OCI-LY3 (cell line): ENCODE data around the gene SETBP1.
A peak's percentile ranks its signal among the peaks of the same experiment; 100 is the strongest.

Experiments
- H2AFZ ChIP-seq: fragments of 200-600, 300-600 bp; shearing (Covaris generic); 2 replicates; pipeline ENCODE4 v1.6.0; 2014; ENCODE audit warnings: antibody characterized with exemption, low read depth, low read length
- H3K27ac ChIP-seq: fragments of 200-600, 300-600 bp; sonication (generic); 2 replicates; pipeline ENCODE4 v1.5.1; 2014; ENCODE audit warnings: mild to moderate bottlenecking, low read length, moderate library complexity, mixed read lengths
- H3K27me3 ChIP-seq: fragments of 200-600, 300-600 bp; sonication (generic); 2 replicates; pipeline ENCODE4 v1.6.1; 2014; ENCODE audit warnings: low read depth, low read length, mixed read lengths
- H3K36me3 ChIP-seq: fragments of 200-600, 300-600 bp; sonication (generic); replicated peaks from 2 replicates; pipeline ENCODE3; 2014; ENCODE audit warnings: low read depth, low read length, mixed read lengths
- H3K4me1 ChIP-seq: fragments of 300-600, 200-600 bp; sonication (generic); 2 replicates; pipeline ENCODE4 v1.6.1; 2014; ENCODE audit warnings: low read length, mixed read lengths
- H3K4me2 ChIP-seq: fragments of 200-600, 300-600 bp; sonication (generic); 2 replicates; pipeline ENCODE4 v1.6.1; 2014; ENCODE audit warnings: low read length, mixed read lengths
- H3K4me3 ChIP-seq: fragments of 300-600, 200-600 bp; sonication (generic); 2 replicates; pipeline ENCODE4 v1.5.1; 2014; ENCODE audit warnings: antibody characterized with exemption, mild to moderate bottlenecking, low read length, moderate library complexity
- H3K79me2 ChIP-seq: fragments of 300-600, 200-600 bp; shearing (Covaris generic); 2 replicates; pipeline ENCODE4 v1.6.1; 2014; ENCODE audit warnings: mild to moderate bottlenecking, low read length, mixed read lengths
- H3K9ac ChIP-seq: fragments of 300-600, 200-600 bp; shearing (Covaris generic); 2 replicates; pipeline ENCODE4 v1.6.0; 2014; ENCODE audit warnings: mild to moderate bottlenecking, low read length, moderate library complexity
- H3K9me3 ChIP-seq: fragments of 200-600, 300-600 bp; shearing (Covaris generic); 2 replicates; pipeline ENCODE4 v1.6.1; 2014; ENCODE audit warnings: low read length, mixed read lengths; ENCODE audit not compliant: insufficient read depth
- H4K20me1 ChIP-seq: fragments of 200-600, 300-600 bp; sonication (generic); 2 replicates; pipeline ENCODE4 v1.6.1; 2016; ENCODE audit warnings: low read length, mixed read lengths; ENCODE audit not compliant: insufficient read depth
- EZH2phosphoT487 ChIP-seq: fragments of 200-600 bp; shearing (Covaris generic); IDR thresholded peaks from 2 replicates; pipeline ENCODE4 v1.6.1; 2018; ENCODE audit warnings: antibody characterized with exemption, mixed run types, low read depth
- TF ChIP-seq, protein P1 (sequence below): fragments of 200-600, 300-600 bp; sonication (generic); IDR thresholded peaks from 2 replicates; pipeline ENCODE4 v1.5.1; 2014; ENCODE audit warnings: antibody characterized with exemption, low read length, low read depth

The SETBP1 gene

DNA sequence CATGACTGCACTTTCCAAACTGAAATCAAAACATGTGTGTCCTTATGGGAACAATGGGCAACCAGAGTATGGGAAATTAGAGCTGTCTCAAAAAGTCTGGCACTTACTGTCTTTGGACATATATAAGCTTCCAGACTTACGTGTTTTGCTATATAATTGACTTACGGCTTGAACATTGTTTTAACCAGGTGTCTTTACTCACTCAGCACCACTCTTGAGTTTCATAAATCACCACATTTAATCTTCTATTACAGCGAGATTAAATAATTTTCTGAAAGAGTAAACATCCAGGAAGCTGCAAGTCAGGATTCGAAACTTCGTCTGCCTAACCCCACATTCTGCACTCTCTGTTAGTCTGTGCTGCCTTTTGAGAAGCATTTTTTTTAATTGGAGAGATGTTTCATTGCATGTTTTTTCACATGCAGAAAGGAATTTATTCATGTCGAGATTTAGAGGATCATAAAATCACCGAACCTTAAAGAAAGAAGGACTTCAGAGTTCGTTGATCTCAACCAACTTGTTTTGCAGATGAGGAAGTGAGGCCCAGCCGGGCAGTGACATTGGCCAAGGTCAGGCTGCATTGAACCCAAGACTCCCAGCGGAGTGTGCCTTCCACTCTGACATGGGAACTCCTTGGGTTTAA lies 137.3 kb downstream of the SETBP1 start:
- H3K4me1 ChIP-seq, result peaks cover 21% of the 10 kb centered on the region
- no peaks in the 10 kb centered on the region for H3K79me2 ChIP-seq
- H3K9me3 ChIP-seq, result no peaks in the 10 kb centered on the region
- H2AFZ ChIP-seq, result no peak overlapping the region
- no peak overlapping the region for H3K9ac ChIP-seq
- H3K27ac ChIP-seq, result no peak overlapping the region
- H3K36me3 ChIP-seq, result no peaks in the 10 kb centered on the region
- H3K4me3 ChIP-seq, result no peak overlapping the region
- no peaks in the 10 kb centered on the region for H3K27me3 ChIP-seq
- H4K20me1 ChIP-seq, result no peaks in the 10 kb centered on the region
- peak overlapping the region; percentile 22 for H3K4me2 ChIP-seq
- TF ChIP-seq, protein P1, sequence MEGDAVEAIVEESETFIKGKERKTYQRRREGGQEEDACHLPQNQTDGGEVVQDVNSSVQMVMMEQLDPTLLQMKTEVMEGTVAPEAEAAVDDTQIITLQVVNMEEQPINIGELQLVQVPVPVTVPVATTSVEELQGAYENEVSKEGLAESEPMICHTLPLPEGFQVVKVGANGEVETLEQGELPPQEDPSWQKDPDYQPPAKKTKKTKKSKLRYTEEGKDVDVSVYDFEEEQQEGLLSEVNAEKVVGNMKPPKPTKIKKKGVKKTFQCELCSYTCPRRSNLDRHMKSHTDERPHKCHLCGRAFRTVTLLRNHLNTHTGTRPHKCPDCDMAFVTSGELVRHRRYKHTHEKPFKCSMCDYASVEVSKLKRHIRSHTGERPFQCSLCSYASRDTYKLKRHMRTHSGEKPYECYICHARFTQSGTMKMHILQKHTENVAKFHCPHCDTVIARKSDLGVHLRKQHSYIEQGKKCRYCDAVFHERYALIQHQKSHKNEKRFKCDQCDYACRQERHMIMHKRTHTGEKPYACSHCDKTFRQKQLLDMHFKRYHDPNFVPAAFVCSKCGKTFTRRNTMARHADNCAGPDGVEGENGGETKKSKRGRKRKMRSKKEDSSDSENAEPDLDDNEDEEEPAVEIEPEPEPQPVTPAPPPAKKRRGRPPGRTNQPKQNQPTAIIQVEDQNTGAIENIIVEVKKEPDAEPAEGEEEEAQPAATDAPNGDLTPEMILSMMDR, result no peak
- no peak for TF ChIP-seq EZH2phosphoT487

- peak overlapping the region; percentile 22 for H3K4me2 ChIP-seq
- no peaks in the 10 kb centered on the region for H3K9me3 ChIP-seq
- no peaks in the 10 kb centered on the region for H3K36me3 ChIP-seq
- no peak overlapping the region for H3K9ac ChIP-seq
- no peaks in the 10 kb centered on the region for H3K27me3 ChIP-seq
- H3K79me2 ChIP-seq, result no peaks in the 10 kb centered on the region
- no peak overlapping the region for H2AFZ ChIP-seq
- no peaks in the 10 kb centered on the region for H4K20me1 ChIP-seq
- TF ChIP-seq, protein P1, result no peak
- TF ChIP-seq EZH2phosphoT487, result no peak
- H3K4me1 ChIP-seq, result peaks cover 23% of the 10 kb centered on the region
- peak overlapping the region; percentile 0; the same call in 1 of the 2 replicates for H3K4me3 ChIP-seq
- H3K27ac ChIP-seq, result no peak overlapping the region
Measured at GRCh38 chr18:44818668-44819403, 138.1 kb downstream of the SETBP1 start.

DNA sequence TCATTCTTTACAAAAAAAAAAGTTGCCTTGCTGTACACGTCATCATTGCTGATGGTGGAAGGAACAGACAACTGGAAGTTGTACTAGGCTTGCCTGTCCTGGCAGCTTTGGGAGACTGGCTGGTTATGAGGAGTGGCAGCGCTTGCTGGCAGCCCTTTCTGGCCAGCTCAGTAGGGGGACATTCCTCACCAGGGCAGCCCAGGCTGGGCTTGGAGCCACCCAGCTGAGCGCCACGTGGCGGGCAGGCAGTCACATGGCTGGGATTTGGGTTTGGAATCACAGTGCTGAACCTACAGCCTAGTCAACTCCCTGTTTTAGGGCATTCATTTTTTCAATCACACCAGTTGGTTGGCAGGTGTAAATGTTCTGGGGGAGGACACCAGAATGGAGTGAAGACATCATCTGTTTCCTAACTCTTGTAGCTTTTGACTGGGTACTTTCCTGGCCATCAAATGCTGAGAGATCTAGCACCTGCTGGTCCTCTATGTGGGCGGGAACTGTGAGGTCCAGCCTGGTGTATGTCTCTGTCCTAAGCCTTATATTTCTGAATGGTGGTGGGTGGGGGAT lies 139.3 kb downstream of the SETBP1 start:
- no peaks in the 10 kb centered on the region for H3K36me3 ChIP-seq
- H3K4me3 ChIP-seq, result no peak overlapping the region
- H3K4me1 ChIP-seq, result peaks cover 35% of the 10 kb centered on the region
- H3K9me3 ChIP-seq, result no peaks in the 10 kb centered on the region
- no peak for TF ChIP-seq EZH2phosphoT487
- TF ChIP-seq, protein P1, result no peak
- H2AFZ ChIP-seq, result no peak overlapping the region
- no peak overlapping the region for H3K4me2 ChIP-seq
- H4K20me1 ChIP-seq, result no peaks in the 10 kb centered on the region
- no peaks in the 10 kb centered on the region for H3K79me2 ChIP-seq
- no peak overlapping the region for H3K27ac ChIP-seq
- no peaks in the 10 kb centered on the region for H3K27me3 ChIP-seq
- no peak overlapping the region for H3K9ac ChIP-seq

GRCh38 chr18:44821924-44822323 lies 141.2 kb downstream of the SETBP1 start:
- H3K9ac ChIP-seq, result no peak overlapping the region
- TF ChIP-seq EZH2phosphoT487, result no peak
- TF ChIP-seq, protein P1, result no peak
- H3K36me3 ChIP-seq, result no peaks in the 10 kb centered on the region
- no peaks in the 10 kb centered on the region for H3K27me3 ChIP-seq
- H3K4me3 ChIP-seq, result no peak overlapping the region
- peaks cover 37% of the 10 kb centered on the region for H3K4me1 ChIP-seq
- H2AFZ ChIP-seq, result no peak overlapping the region
- no peaks in the 10 kb centered on the region for H3K9me3 ChIP-seq
- H3K27ac ChIP-seq, result no peak overlapping the region
- no peaks in the 10 kb centered on the region for H4K20me1 ChIP-seq
- no peaks in the 10 kb centered on the region for H3K79me2 ChIP-seq
- no peak overlapping the region for H3K4me2 ChIP-seq
